GM19463 (cell line): ENCODE measurements around the gene RBM27.
A peak's percentile ranks its signal among the peaks of the same experiment; 100 is the strongest.
"Not testable (repeated sequence)": the region's sequence is repeated elsewhere in the genome, so short reads cannot be mapped to it uniquely, and the experiment has no call there.

Experiments used
- ATAC-seq: cut with Tn5 transposase; IDR thresholded peaks from one replicate; pipeline ENCODE4 v1.9.1; 2021; ENCODE audit warnings: mild to moderate bottlenecking, moderate library complexity; ENCODE audit not compliant: unreplicated experiment

Gene RBM27

DNA sequence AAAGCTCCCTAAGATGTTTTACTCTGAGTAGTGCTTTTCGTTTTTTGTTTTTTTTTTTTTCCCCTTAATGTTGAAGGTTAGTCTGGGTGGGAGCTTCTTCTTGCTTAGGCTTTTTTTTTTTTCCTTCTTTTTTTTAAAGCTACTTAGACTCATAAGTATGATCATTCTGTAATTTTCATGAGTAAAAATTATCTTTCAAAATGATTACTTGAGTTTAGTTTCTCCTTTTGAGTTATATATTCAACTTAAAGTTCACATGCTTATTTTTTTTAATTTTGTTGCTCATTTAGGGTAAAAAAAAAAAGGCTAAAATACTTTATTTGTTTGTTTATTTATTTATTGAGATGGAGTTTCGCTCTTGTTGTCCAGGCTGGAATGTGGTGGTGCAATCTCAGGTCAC is 2.9 kb downstream of the RBM27 start:
- ATAC-seq, result no peak

DNA sequence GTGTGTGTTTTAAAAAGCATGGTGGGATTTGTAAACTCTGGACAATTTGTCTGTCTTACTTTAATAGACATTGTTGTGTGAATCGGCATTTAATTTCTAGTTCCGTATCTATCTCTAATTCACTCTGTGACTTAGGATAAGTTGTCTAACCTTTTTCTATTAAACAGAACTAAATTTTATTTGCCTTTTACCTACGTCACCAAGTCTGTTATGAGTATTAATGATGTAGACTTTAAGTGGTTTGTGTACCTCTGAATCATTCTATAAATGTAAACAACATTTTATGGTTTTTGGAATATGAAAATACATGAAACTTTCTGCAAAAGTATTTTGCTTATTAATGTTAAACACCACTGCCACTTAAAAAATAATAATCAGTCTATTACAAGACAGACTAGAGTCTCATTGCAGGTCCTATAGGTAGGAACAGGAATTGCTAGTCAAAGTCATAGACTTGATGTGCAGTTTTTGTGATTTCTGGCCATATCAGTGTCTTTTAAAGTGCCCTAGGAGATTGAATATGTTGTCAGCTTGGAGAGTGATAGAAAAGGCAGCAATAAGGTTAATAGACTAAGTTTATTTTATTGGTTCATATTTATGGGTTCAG is 5.6 kb downstream of the RBM27 start:
- no peak for ATAC-seq

GRCh38 chr5:146209714-146210113 is 6.3 kb downstream of the RBM27 start:
- ATAC-seq, result no peak

DNA sequence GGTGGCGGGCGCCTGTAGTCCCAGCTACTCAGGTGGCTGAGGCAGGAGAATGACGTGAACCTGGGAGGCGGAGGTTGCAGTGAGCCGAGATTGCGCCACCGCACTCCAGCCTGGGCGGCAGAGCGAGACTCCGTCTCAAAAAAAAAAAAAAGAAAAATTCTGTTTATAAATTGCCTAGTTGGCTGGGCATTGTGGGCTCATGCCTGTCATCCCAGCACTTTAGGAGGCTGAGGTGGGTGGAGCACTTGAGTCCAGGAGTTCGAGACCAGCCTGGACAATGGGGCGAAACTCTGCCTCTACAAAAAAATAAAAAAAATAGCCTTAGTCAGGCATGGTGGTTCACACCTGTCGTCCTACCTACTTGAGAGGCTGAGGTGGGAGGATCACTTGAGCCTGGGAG is 7.4 kb downstream of the RBM27 start:
- not testable (repeated sequence) for ATAC-seq

- no peak for ATAC-seq
Measured at GRCh38 chr5:146213210-146213826, 9.9 kb downstream of the RBM27 start.

DNA sequence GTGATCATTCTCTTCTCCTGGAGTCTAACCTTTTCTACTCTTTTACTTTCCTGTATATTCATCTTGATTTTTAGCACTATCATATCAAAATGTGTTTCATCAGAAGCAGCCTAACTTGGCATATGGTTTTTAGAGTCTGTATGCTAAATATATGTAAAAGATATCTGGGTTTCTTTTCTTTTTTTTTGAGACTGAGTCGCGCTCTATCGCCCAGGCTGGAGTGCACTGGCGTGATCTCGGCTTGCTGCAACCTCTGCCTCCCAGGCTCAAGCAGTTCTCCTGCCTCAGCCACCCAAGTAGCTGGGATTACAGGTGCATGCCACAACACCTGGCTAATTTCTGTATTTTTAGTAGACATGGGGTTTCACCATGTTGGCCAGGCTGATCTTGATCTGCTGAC is 11.5 kb downstream of the RBM27 start:
- ATAC-seq, result not testable (repeated sequence)

GRCh38 chr5:146218168-146218567 is 14.8 kb downstream of the RBM27 start:
- no peak for ATAC-seq

- no peak for ATAC-seq
Measured at GRCh38 chr5:146219243-146219642, 15.8 kb downstream of the RBM27 start.

DNA sequence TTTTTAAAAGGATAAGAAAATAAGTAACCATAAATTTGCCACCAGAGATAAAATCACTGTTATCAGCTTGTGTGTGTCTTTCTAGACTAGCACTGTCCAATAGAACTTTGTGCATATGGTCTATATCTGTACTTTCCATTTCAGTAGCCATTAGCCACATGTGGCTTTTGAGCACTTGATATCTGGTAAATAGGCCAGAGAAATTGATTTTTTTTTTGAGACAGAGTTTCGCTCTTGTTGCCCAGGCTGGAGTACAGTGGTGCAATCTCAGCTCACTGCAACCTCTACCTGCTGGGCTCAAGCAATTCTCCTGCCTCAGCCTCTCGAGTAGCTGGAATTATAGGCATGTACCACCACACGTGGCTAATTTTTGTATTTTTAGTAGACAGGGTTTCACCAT is 17.8 kb downstream of the RBM27 start:
- ATAC-seq, result no peak

GRCh38 chr5:146222005-146222404 is 18.6 kb downstream of the RBM27 start:
- ATAC-seq, result no peak

DNA sequence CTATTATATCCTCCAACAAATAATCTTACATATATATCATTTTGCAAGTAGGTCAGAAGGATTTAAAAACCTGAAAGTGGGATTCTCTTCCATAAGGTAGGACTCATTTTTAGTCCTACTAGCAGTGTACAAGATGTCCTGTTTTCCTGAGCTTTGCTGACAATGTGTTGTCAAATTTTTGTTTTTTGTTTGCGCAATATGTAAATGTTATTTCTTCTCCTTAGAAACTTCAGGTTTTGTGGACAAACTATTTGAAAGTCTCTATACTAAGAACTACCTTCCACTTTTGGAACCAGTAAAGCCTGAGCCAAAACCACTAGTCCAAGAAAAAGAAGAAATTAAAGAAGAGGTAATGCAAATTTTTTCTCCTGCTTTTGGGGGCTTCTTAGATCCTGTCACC is 19.8 kb downstream of the RBM27 start:
- no peak for ATAC-seq

GRCh38 chr5:146229222-146229621 is 25.8 kb downstream of the RBM27 start:
- no peak for ATAC-seq

DNA sequence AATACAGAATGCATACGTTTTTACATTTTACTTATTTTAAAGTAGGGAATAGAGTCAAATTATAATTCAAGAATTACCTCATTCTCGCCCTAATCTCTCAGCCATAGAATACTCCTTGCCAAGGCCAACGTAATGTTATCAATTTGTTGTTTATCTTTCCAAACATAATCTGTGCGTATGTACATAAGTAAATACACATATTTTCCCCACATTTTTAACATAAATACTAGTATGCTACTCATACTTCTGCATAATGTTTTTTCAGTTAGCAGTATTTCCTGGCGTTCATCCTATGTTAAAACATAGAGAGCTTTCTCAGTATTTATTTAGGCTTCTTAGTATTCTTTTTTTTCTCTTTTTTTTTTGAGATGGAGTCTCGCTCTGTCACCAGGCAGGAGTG is 28.8 kb downstream of the RBM27 start:
- ATAC-seq, result no peak

DNA sequence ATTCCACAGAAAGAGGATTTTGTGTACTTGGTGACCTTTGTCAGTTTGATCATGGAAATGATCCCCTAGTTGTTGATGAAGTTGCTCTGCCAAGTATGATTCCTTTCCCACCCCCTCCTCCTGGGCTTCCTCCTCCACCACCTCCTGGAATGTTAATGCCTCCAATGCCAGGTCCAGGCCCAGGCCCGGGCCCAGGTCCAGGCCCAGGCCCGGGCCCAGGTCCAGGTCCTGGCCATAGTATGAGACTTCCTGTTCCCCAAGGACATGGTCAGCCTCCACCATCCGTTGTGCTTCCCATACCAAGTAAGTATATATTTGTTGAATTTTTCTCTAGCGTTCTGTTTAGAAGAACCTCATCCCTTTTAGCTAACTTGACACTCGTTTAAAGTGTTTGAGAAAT is 30.0 kb downstream of the RBM27 start:
- ATAC-seq, result no peak

GRCh38 chr5:146238973-146239372 is 35.6 kb downstream of the RBM27 start:
- peak; percentile 82 for ATAC-seq

- no peak for ATAC-seq
Measured at GRCh38 chr5:146240951-146241350, 37.5 kb downstream of the RBM27 start.

GRCh38 chr5:146243247-146243646 is 39.8 kb downstream of the RBM27 start:
- no peak for ATAC-seq

GRCh38 chr5:146248561-146248960 is 45.2 kb downstream of the RBM27 start:
- ATAC-seq, result no peak

- peak; percentile 68 for ATAC-seq
Measured at GRCh38 chr5:146249801-146250200, 46.4 kb downstream of the RBM27 start.
